HG03520 (cell line): ENCODE measurements around the gene FABP7.

Experiments used
- ATAC-seq: cut with Tn5 transposase; IDR thresholded peaks from one replicate; pipeline ENCODE4 v1.9.1; 2021; ENCODE audit warnings: mild to moderate bottlenecking, moderate library complexity; ENCODE audit not compliant: unreplicated experiment

The FABP7 gene

DNA sequence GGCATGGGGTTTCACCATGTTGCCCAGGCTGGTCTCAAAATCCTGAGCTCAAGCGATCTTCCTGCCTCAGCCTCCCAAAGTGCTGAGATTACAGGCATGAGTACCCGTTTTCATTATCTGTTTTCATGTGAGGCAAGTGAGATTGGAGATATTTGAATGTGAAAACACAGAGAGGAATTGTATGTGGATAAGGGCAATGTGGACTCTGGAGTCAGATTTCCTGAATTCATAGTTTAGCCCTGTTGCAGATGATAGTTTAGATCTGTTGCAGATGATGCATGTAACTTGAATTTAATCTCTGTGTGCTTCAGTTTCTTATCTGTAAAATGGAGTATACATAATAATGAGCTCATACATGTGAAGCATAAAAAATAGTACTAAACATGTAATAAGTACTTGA is 13.2 kb downstream of the FABP7 start:
- no peak for ATAC-seq

DNA sequence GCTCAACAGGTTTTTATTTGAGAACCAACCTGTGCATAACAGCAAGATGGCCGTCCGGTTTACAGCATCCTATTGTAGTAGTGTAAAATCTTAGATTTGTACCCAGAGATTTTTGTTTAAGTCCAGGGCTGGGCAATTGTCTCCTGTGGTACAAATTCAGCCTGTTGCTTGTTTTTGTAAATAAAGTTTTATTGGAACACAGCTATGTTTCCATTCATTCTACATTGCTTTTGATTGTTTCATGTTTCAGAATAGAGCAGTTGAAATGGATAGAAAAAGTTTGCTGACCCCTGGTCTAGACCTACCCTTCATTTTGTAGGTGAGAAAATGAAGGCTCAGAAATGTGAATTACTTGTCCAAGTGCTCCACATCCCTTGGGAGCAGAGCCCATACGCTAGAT is 18.0 kb downstream of the FABP7 start:
- no peak for ATAC-seq

DNA sequence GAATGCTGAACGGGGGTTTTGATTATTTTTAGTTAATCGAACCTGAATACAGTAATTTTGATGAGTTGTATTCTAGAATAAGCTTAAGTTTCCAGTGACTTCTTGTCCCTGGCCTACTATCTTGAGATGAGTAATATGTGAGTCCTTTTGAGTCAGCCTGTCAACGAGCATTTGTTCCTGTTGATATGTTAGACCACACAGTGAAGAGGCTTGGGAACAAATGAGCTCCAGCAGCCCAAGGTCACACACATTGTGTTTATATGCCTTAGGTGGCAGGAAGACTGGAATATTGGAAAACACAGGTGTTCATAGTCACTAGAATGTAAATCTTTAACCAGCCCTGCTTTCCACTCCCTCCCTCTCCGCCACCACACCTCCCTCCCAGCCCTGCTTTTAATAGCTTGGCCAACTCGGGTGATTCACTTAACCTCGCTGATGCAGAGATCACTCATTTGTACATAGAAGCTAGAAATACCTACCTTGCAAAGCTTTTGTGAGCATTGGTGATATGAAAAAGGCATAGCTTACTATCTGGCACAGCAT is 18.7 kb downstream of the FABP7 start:
- peak; percentile 92 for ATAC-seq

DNA sequence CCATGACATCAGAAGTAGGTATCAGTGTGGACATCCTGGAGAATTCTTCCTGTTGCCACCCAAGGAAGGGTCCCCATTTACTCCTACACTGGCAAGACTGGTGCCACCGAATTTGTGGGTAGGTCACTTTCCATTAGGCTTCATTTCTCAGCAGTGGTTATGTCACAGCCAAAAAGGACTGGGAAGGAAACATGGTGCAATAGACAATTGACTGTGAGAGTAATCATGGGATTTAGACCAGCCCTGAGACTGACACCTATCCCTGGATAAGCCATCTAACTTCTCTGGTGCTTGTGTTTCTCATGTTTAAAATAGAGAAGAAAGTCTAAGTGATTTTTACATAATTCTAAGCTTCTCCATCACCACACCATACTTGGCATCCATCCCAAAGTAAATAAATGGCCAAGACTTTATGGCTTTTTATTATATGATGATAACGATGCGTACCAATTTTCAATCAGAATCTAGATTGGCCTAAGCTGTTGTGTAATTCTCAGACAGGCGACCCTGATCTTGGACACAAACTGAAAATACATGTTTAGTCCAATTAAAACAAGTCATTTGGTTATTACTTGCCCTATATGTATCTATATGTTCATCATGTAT is 19.7 kb downstream of the FABP7 start:
- ATAC-seq = no peak

DNA sequence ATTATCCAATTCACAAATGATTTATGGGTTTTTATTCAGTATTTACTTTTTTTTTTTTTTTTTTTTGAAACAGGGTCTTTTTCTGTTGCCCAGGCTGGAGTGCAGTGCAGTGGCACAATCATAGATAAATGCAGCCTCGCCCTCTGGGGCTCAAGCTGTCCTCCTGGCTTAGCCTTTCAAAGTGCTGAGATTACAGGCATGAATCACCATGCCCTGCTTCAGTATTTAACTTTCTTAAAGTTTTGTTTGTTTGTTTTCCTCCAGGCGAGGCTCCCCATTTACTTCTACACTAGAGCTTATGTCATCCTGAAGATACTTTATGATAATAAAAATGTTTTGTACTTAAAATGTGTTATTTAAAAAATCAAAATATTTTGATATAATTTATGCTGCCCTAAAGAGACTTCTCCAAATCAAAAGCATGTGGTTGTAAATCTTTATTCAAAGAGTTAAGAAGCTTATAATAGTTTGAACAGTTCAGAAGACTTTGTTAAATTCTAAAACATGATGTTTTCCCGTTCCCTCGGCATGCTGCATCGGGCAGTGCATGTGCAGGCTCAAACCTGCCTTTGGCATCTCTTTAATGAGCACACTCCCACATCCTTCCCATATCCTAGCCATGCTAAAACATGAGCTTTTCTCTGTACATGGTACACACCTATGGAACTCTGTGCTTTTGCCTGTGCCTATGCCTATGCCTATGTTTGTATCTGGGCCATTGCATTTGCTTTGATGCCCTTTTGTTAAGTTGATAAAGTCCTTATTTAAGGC is 20.6 kb downstream of the FABP7 start:
- no peak for ATAC-seq

DNA sequence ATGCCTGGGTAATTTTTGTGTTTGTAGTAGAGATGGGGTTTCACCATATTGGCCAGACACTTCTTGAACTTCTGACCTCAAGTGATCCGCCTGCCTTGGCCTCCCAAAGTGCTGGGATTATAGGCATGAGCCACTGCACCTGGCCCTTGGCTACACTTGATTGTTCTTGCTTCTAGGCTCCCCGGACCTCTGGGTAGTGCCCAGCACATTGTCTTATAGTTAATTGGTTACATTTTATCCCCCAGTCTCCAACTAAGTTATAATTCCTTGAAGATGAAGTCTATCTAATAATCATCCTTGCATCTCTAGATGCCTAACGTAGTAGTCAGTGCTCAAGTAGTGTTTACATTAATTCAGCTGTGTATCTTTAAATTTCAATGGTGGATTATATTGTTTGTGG is 21.4 kb downstream of the FABP7 start:
- ATAC-seq = no peak

DNA sequence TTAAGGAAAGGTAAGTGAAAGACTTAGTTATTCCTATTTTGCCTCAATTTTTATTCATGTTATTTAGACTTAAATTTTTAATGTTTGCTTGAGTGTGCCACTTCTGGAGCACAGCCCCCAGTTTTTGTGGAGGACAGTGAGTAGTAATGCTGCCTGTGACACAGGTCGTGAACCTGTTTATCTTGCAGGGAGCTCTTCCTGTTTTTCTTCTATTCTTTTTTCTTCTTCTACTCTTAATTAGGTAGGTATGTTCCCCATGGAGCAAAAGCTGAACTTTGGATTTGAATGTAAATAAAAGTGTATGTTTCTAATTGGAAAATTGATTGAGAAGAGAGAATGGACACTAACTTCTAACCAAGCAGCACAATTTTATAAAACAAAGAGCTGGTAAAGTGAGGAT is 21.9 kb downstream of the FABP7 start:
- ATAC-seq = no peak

DNA sequence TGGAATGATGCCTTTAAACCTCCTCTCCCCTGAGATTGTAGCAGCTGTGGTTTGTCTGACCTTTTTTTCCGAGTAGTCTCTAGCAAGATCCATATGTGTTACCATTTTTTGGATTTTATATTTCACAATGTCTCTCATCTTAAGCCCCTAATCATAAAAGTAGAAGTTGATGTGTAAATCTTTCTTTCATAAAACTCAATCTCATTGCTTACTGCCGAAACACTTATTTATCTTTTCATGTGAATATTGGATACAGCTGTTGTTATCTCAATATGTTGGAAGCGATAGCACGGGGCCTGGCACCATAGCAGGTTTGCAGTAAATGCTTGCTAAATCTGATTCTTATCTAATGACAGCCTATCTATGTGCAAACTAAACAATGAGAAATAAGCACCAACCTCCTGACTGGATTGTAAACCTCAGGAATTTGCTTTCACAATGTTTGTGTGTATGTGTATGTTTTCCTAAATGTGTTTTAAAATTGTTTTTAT is 23.7 kb downstream of the FABP7 start:
- ATAC-seq = no peak

DNA sequence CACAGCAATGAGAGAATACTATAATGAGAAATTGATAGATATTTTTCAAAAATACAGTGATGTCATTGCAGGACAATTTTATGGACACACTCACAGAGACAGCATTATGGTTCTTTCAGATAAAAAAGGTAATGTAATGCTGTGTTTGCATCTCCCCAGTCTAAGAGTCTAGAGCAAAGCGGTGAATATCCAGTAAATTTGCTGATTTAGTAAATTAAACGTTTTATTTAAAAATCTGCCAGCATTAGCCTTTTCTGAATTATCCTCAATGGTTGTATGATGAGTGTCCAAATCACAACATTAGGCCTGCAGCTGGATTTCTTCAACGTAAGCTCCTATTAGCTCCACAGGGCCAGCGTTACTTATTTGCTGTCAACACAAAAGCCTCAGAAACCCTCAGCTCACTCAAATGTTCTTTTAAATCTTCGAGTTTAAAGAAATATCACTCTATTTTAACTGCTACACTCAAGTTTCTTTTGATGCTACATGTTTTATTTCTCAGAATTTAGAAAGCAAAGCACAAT is 25.5 kb downstream of the FABP7 start:
- ATAC-seq = no peak

DNA sequence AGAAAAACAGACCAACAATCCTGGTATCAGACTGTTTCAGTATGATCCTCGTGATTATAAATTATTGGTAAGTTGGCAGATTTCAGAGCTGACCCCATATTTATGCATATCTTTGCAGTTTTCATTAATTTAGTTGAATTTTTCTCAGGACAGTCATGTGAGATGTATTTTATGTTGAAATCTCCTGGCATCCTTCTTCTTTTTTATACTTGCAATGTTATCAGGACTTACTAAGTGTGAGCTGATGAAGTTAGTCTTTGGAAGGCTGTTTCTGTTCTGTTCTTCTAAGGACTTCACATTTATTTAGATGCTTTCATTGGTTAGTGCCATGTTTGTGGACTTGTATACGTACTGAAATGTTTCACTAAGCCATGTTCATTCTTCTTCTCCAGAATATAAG is 26.8 kb downstream of the FABP7 start:
- ATAC-seq = no peak

DNA sequence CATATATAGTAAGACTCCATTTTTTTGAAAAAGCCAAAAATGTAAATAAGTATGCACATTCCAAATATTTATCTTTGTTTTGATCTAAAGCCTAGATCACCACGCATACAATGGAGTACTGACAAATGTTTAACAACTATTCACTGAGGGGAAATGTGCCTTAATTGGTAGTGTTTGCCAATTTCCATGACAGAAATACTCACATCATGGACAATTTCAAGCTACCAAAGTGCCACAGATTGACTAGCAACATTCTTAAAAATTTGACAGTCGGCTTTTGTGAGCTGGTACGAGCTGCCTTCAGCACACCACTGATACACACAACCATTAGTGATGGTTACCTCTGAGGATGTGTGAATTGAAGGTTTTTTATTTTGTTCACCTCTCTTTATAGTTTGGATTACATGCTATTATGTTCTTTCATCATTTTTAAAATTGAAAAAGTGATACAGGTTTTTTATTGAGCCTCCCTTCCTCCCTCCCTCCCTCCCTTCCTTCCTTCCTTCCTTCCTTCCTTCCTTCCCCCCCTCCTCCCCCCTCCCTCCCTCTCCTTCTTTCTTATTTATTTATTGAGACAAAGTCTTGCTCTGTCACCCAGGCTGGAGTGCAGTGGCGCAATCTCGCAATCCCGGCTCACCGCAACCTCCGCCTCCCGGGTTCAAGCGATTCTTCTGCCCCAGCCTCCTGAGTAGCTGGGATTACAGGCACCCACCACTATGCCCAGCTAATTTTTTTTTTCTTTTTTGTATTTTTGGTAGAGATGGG is 28.8 kb downstream of the FABP7 start:
- no peak for ATAC-seq

DNA sequence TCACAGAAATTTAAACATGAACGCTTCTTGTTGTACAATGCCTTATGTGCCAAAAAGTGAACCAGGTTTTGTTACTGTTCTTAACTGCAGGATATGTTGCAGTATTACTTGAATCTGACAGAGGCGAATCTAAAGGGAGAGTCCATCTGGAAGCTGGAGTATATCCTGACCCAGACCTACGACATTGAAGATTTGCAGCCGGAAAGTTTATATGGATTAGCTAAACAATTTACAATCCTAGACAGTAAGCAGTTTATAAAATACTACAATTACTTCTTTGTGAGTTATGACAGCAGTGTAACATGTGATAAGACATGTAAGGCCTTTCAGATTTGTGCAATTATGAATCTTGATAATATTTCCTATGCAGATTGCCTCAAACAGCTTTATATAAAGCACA is 29.5 kb downstream of the FABP7 start:
- ATAC-seq = no peak

DNA sequence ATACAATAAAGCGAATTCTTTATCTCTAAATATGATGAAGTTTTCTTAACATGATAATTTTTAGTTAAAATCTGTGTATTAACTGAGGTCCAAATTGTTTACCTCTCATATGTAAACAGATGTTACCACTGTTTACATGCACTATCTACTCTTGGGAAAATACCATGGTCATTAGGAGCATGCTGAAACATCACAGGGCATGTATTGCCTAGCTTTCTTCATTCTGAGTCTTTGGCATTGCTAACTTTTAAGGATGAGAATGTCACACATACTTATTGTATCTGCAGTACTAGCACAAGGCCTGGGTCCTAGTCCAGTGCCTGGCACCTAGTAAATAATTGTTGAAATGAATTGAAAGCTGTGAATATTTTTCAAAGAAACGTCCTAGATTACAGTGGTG is 30.2 kb downstream of the FABP7 start:
- ATAC-seq = no peak

DNA sequence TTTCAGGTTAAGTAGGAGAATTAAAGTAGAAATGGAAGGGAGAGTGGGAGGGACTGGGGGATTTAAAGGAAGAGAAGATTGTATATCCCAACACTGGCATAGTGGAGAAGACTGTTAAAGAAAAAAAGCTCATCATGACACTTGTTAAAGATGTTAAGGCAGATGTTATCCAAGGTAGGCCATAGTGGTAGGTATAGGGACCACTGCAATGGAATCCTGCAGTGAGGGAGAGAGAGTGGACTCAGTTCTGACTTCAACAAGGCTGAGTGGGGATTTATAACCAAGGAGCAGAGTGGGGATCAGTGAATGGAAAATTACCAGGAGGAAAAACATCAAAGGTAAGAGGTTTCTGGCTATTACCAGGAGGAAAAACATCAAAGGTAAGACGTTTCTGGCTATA is 30.7 kb downstream of the FABP7 start:
- no peak for ATAC-seq

DNA sequence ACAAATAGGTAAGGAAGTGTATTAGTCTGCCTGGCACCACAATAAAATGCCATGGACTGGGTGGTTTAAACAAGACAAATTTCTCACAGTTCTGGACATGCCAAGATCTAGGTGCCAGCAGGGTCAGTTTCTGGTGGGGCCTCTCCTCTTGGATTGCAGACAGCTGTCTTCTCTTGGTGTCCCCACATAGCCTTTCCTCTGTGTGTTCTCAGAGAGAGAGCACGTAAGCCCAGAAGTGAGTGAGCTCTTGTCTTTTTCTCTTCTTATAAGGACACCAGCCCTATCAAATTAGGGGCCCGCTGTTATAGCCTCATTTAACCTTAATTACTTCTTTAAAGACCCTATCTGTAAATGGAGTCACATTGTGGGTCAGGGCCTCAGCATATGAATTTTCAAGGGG is 37.8 kb downstream of the FABP7 start:
- no peak for ATAC-seq

DNA sequence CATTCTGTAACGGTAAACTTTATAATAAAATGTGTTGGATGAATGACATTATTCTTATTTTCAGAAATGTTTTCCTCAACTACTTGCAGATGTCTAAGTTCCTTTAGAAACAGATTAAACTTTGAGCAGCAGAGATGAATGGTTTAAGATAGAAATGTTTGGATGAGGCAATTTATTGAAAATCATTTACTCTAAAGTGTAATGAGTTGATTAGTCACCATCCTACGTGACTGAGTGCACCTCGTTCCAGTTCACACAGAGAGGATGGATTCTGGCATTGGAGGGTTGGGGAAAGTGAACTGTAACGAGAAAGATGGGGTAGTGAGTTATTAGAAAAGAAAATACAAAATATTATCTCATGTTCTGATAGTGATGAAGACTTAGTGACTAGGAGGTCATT is 38.2 kb downstream of the FABP7 start:
- no peak for ATAC-seq

DNA sequence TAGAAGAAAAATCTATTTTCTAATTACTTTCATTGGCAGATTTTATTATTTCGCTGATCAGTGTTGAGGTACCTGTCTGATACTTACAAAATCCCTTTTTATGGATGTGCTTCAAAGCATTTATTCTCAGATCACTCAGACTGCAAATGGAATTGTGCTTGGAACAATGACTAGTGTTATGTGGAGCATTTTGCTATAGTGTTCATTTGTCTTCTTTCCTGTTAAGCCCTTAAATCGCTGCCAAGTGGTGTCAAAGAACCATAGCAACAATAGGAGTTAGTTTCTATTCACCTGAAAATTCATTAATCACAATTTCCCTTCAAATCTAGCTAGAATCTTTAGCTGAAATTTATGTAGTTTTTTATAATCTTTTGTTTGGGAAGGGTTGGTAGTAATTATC is 39.4 kb downstream of the FABP7 start:
- no peak for ATAC-seq

DNA sequence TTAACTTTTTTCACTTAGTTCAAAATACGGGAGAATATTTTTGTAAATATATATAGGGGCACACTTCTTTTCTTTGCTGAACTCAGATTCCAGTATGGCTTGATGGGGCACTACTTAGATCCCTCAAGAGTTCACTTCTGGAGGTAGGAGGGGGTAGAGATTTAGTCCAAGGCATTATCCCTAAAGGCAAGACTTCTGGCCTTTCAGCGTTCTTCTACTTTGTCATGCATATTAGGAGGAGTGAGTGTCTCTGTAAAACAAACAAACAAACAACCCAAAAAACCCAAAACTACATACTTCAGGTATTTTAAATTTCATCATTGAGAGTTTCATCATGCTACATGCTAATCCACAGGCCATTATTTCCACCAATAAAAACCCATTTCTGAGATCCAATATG is 41.6 kb downstream of the FABP7 start:
- ATAC-seq = no peak

DNA sequence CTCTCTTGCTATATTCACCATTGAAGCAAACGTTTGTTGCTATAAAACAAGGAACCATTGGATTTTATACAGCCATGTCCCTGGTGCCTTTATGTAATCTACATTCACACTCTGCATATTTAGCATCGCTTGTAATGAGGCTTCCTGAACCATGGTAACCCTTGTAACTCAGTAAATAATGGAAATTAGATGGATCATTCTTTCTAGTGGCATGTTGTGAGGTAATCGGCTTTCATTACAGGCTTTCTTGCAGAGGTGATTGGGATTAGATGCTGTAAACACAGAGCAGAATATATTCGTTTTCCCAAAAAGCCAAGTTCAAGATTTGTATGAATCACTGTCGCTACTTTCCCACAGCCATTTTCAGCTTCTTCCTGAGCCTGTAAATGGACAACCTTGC is 45.6 kb downstream of the FABP7 start:
- no peak for ATAC-seq

DNA sequence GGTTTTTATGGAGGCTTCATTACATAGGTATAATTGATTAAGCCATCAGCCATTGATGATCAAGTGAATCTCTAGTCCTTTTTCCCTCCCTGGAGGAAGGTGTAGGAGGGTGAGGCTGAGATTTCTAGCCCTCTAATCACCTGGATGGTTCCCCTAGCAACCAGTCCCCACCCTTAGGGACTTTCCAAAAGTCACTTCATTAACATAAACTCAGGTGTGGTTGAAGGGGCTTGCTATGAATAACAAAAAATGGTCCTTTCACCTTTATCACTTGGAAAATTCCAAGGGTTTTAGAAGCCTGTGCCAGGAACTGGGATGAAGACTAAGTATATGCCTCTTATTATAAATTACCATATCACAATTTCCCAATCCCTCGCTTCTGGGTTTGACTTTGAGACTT is 49.9 kb downstream of the FABP7 start:
- no peak for ATAC-seq

DNA sequence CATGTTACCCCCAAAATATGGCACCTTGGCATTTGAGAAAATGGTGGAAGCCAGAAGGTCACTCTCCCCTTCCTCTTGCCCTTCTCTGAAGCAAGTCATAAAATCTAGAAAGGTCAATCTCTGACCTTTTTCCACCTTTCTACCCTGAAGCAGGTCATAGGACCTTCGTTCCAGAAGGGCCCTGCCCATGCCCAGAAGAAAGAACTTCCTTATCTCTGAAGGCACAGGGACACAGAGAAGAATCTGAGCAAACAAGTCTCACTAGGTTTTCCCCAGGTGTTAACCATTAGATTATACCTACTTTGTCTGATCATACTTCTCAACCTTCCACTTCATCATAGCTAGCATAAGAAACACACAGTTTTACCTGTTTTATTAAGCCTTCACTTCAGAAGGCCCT is 52.0 kb downstream of the FABP7 start:
- ATAC-seq = no peak

DNA sequence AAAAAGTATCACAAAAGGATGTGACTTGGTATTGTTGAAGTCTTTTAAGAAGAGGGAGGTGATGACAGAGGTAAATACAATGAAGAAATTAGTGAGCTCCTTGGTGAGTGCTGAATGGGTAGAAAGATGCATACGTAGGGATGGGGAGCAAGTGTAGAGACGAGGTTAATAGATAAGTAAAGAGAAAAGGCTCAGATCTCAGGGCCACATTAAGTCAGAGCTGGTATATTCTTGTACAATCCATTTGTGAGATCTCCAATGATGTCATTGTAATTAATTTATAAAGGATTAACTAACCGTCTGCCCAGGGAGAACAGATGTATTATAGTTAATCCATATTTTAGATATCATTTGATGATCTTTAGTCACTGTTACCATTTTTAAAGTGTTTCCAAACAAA is 52.9 kb downstream of the FABP7 start:
- ATAC-seq = no peak
